Astrocyte (in vitro differentiated cells and primary cell): ENCODE results near the gene SLC35D3. TPM values are rescaled to one million over a fixed set of nuclear protein-coding genes. Genes with fewer than 3 reads are reported as not detected.

ENCODE experiments used
- DNase-seq: peaks from one replicate; pipeline ENCODE4 v3.0.0-alpha.2; 2010; ENCODE audit warnings: low read depth
- FAIRE-seq: peaks from 2 replicates; lab custom pipeline; 2011; peaks lifted over from hg19 to GRCh38; lab: Jason Lieb, UNC
- H2AFZ ChIP-seq: 2 replicates; pipeline ENCODE4 v1.6.0; 2012; ENCODE audit warnings: low read depth, low read length, inconsistent platforms
- H3K27ac ChIP-seq: 2 replicates; pipeline ENCODE4 v1.5.1; 2011; ENCODE audit warnings: low read depth, low read length, inconsistent platforms
- H3K27me3 ChIP-seq: 2 replicates; pipeline ENCODE4 v1.6.0; 2011; ENCODE audit warnings: low read length, inconsistent platforms; ENCODE audit not compliant: insufficient read depth
- H3K36me3 ChIP-seq: 2 replicates; pipeline ENCODE4 v1.5.1; 2011; ENCODE audit warnings: low read length, inconsistent platforms; ENCODE audit not compliant: insufficient read depth
- H3K4me1 ChIP-seq: 2 replicates; pipeline ENCODE4 v1.5.1; 2011; ENCODE audit warnings: low read length, inconsistent platforms; ENCODE audit not compliant: insufficient read depth
- H3K4me2 ChIP-seq: 2 replicates; pipeline ENCODE4 v1.6.0; 2012; ENCODE audit warnings: low read length, inconsistent platforms
- H3K4me3 ChIP-seq: 2 replicates; pipeline ENCODE4 v1.5.1; 2011; ENCODE audit warnings: low read depth, mild to moderate bottlenecking, low read length, inconsistent platforms; ENCODE audit not compliant: insufficient read depth
- H3K79me2 ChIP-seq: 2 replicates; pipeline ENCODE4 v1.6.0; 2012; ENCODE audit warnings: mild to moderate bottlenecking, low read length, inconsistent platforms; ENCODE audit not compliant: insufficient read depth
- H3K9ac ChIP-seq: 2 replicates; pipeline ENCODE4 v1.6.0; 2012; ENCODE audit warnings: mild to moderate bottlenecking, low read length, inconsistent platforms
- H3K9me3 ChIP-seq: 2 replicates; pipeline ENCODE4 v1.5.1; 2012; ENCODE audit warnings: low read depth, mild to moderate bottlenecking, low read length, inconsistent platforms; ENCODE audit not compliant: insufficient read depth
- H4K20me1 ChIP-seq: 2 replicates; pipeline ENCODE4 v1.6.0; 2012; ENCODE audit warnings: low read length, inconsistent platforms; ENCODE audit not compliant: insufficient read depth
- H3K27ac Mint-ChIP-seq: one replicate; pipeline ENCODE4 v1.8.0; 2021; ENCODE audit warnings: mild to moderate bottlenecking, mixed read lengths; ENCODE audit not compliant: unreplicated experiment
- H3K27me3 Mint-ChIP-seq: one replicate; pipeline ENCODE4 v1.8.0; 2021; ENCODE audit warnings: low read depth, mixed read lengths; ENCODE audit not compliant: unreplicated experiment
- H3K36me3 Mint-ChIP-seq: one replicate; pipeline ENCODE4 v1.8.0; 2021; ENCODE audit warnings: low read depth, mixed read lengths; ENCODE audit not compliant: unreplicated experiment
- H3K4me1 Mint-ChIP-seq: one replicate; pipeline ENCODE4 v1.8.0; 2021; ENCODE audit warnings: low read depth, mixed read lengths; ENCODE audit not compliant: unreplicated experiment
- H3K4me3 Mint-ChIP-seq: one replicate; pipeline ENCODE4 v1.8.0; 2021; ENCODE audit warnings: mild to moderate bottlenecking, moderate library complexity, mixed read lengths; ENCODE audit not compliant: unreplicated experiment
- H3K9me3 Mint-ChIP-seq: one replicate; pipeline ENCODE4 v1.8.0; 2021; ENCODE audit warnings: mild to moderate bottlenecking, mixed read lengths; ENCODE audit not compliant: unreplicated experiment
- CTCF ChIP-seq: IDR thresholded peaks from 2 replicates; pipeline ENCODE4 v1.5.1; 2011; ENCODE audit warnings: low read depth, mild to moderate bottlenecking, inconsistent platforms, low read length, moderate library complexity; ENCODE audit not compliant: insufficient read depth
- EZH2 ChIP-seq: IDR thresholded peaks from 2 replicates; pipeline ENCODE4 v1.6.1; 2012; ENCODE audit warnings: mild to moderate bottlenecking, low read length, inconsistent platforms; ENCODE audit not compliant: insufficient read depth
- total RNA-seq: library from RNA; stranded (reverse); gene quantifications from 2 replicates; pipeline ENCODE4 v1.2.1, GENCODE V29; 2021

Gene SLC35D3
- total RNA-seq, 1 donor from 2014 or later, result not detected

DNA sequence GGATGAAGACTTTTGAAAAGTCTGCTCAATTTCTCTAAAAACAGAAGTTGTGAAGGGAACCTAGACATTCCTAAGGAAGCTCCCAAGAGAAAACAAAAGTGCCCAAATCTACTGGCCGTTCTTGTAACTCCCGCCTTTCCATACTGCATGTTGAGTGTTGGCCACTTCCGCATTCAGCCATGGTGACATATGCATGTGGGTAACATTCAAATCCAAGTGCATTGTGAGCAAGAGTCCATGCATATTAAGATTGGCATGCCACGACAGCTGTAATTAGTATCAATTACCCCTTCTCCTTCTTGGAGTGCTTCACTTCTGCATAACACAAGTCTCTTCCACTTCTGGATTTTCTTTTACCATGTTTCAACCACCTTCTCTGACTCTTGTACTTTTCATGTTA lies 8.4 kb downstream of the SLC35D3 start:
- Mint-ChIP-seq H3K27me3 (peaks cover 15% of the 10 kb centered on the region), H3K27ac (no peak overlapping the region), H3K36me3 (no peaks in the 10 kb centered on the region), H3K4me1 (no peaks in the 10 kb centered on the region), H3K4me3 (no peak overlapping the region), H3K9me3 (peaks cover 2% of the 10 kb centered on the region)
- DNase-seq, result no peak
- no peak overlapping the region for H3K4me2 ChIP-seq
- no peaks in the 10 kb centered on the region for H3K36me3 ChIP-seq
- H3K4me3 ChIP-seq, result no peak overlapping the region
- no peaks in the 10 kb centered on the region for H3K4me1 ChIP-seq
- no peak overlapping the region for H3K9ac ChIP-seq
- no peaks in the 10 kb centered on the region for H3K79me2 ChIP-seq
- H4K20me1 ChIP-seq, result no peaks in the 10 kb centered on the region
- H2AFZ ChIP-seq, result no peak overlapping the region
- H3K27me3 ChIP-seq, result peaks cover 6% of the 10 kb centered on the region
- no peak overlapping the region for H3K27ac ChIP-seq
- TF ChIP-seq EZH2 (no peak), CTCF (no peak)
- no peak for FAIRE-seq
- no peaks in the 10 kb centered on the region for H3K9me3 ChIP-seq

DNA sequence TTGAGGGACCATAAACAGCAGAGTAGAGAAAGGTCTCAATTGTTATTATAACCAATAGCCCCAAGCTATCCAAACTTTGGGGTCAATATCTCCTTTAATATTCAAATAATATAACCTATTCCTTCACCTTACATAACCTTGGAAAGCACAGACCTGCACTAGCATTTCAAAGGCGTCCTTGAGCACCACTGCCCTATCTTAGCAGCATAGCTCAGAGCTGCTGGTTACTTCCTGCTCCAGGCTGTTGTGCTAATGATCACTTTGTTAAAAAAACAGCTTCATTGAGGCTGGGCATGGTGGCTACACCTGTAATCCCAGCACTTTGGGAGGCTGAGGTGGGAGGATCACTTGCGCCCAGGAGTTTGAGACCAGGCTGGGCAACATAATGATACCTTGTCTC lies 10.5 kb downstream of the SLC35D3 start:
- H3K79me2 ChIP-seq, result no peaks in the 10 kb centered on the region
- no peak overlapping the region for H3K4me3 Mint-ChIP-seq
- FAIRE-seq, result no peak
- no peak for TF ChIP-seq CTCF
- no peak for TF ChIP-seq EZH2
- no peaks in the 10 kb centered on the region for H3K9me3 Mint-ChIP-seq
- H3K4me1 ChIP-seq, result no peaks in the 10 kb centered on the region
- H3K4me3 ChIP-seq, result no peak overlapping the region
- no peaks in the 10 kb centered on the region for H3K36me3 Mint-ChIP-seq
- H3K36me3 ChIP-seq, result no peaks in the 10 kb centered on the region
- peaks cover 10% of the 10 kb centered on the region for H3K27me3 Mint-ChIP-seq
- H3K27ac Mint-ChIP-seq, result no peak overlapping the region
- H3K4me1 Mint-ChIP-seq, result no peaks in the 10 kb centered on the region
- H3K9ac ChIP-seq, result no peak overlapping the region
- H3K4me2 ChIP-seq, result no peak overlapping the region
- no peak overlapping the region for H2AFZ ChIP-seq
- no peaks in the 10 kb centered on the region for H4K20me1 ChIP-seq
- no peak overlapping the region for H3K27ac ChIP-seq
- H3K27me3 ChIP-seq, result peaks cover 14% of the 10 kb centered on the region
- DNase-seq, result no peak
- no peaks in the 10 kb centered on the region for H3K9me3 ChIP-seq

GRCh38 chr6:136945072-136945471 lies 23.0 kb downstream of the SLC35D3 start:
- Mint-ChIP-seq H3K9me3 (peaks cover 4% of the 10 kb centered on the region), H3K4me3 (no peak overlapping the region), H3K27me3 (peaks cover 2% of the 10 kb centered on the region), H3K36me3 (no peaks in the 10 kb centered on the region), H3K27ac (no peak overlapping the region), H3K4me1 (no peaks in the 10 kb centered on the region)
- Histone ChIP-seq H3K36me3 (no peaks in the 10 kb centered on the region), H3K79me2 (no peaks in the 10 kb centered on the region), H3K27ac (no peak overlapping the region), H3K4me1 (no peaks in the 10 kb centered on the region), H3K4me3 (no peak overlapping the region), H3K4me2 (no peak overlapping the region), H3K27me3 (no peaks in the 10 kb centered on the region), H2AFZ (no peak overlapping the region), H3K9ac (no peak overlapping the region), H3K9me3 (no peaks in the 10 kb centered on the region), H4K20me1 (no peaks in the 10 kb centered on the region)
- DNase-seq (no peak), FAIRE-seq (no peak)
- TF ChIP-seq CTCF (no peak), EZH2 (no peak)
